ENCODE results near the gene DYNLRB2.

The DYNLRB2 gene

DNA sequence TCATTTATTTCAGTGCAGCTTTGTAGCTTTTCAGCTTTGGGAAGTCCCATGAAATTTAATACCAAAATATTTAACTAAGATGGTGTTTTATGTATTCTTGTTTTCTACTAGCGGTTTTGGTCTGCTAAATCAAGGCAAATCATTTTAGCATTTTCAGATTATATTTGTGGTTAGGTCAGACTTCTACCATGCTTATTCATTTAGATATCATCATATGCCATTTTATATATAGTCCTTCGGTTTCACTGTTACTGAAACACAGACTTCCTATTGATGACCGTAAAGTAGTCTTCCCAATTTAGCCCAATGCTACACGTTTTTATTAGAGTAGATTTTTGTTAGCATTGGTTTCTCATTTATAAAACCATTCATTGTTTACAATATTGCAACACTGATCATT lies 5.5 kb downstream of the DYNLRB2 start:
- no peaks in the 10 kb centered on the region for H3K27me3 ChIP-seq (replicated peaks in 2 of 5; ENCODE audit: control insufficient read depth in 4 of 5, insufficient read depth in 5 of 5, low read length in 4 of 5)
- no peak for DNase-seq
- H3K4me1 ChIP-seq (ENCODE audit: control extremely low read depth in 1 of 4, control insufficient read depth in 4 of 4, insufficient read depth in 4 of 4, low read length in 3 of 4) = peaks cover 0 to 2% (median 0%) of the 10 kb centered on the region in 4 experiments
- H3K9me3 ChIP-seq (ENCODE audit: control extremely low read depth in 1 of 5, control insufficient read depth in 4 of 5, insufficient read depth in 2 of 5, low read depth in 1 of 5, low read length in 4 of 5) = no peaks in the 10 kb centered on the region
- no peaks in the 10 kb centered on the region for H3K36me3 ChIP-seq (ENCODE audit: control insufficient read depth in 4 of 4, insufficient read depth in 4 of 4, low read length in 3 of 4)
- ChIA-PET CTCF (no interaction called here), POLR2A (no interaction called here)
- no peak overlapping the region for H3K27ac ChIP-seq (ENCODE audit: insufficient read depth in 1 of 2, low read depth in 1 of 2, low read length in 2 of 2, poor library complexity in 1 of 2, severe bottlenecking in 2 of 2)
- WGBS (ENCODE audit: insufficient coverage) = no CpG with 5 or more reads among the region's 4 CpGs
- H3K4me3 ChIP-seq (ENCODE audit: control insufficient read depth in 1 of 7, extremely low read depth in 1 of 7, insufficient read depth in 4 of 7, low read depth in 2 of 7, low read length in 6 of 7) = no peak overlapping the region

- Histone ChIP-seq H3K27me3 (replicated peaks in 2 of 5; ENCODE audit: control insufficient read depth in 4 of 5, insufficient read depth in 5 of 5, low read length in 4 of 5) (no peaks in the 10 kb centered on the region), H3K9me3 (ENCODE audit: control extremely low read depth in 1 of 5, control insufficient read depth in 4 of 5, insufficient read depth in 2 of 5, low read depth in 1 of 5, low read length in 4 of 5) (no peaks in the 10 kb centered on the region), H3K36me3 (ENCODE audit: control insufficient read depth in 4 of 4, insufficient read depth in 4 of 4, low read length in 3 of 4) (no peaks in the 10 kb centered on the region), H3K4me3 (ENCODE audit: control insufficient read depth in 1 of 7, extremely low read depth in 1 of 7, insufficient read depth in 4 of 7, low read depth in 2 of 7, low read length in 6 of 7) (no peak overlapping the region), H3K4me1 (ENCODE audit: control extremely low read depth in 1 of 4, control insufficient read depth in 4 of 4, insufficient read depth in 4 of 4, low read length in 3 of 4) (peaks cover 0 to 2% (median 0%) of the 10 kb centered on the region in 4 experiments), H3K27ac (ENCODE audit: insufficient read depth in 1 of 2, low read depth in 1 of 2, low read length in 2 of 2, poor library complexity in 1 of 2, severe bottlenecking in 2 of 2) (no peak overlapping the region)
- WGBS (ENCODE audit: insufficient coverage) = no CpG with 5 or more reads among the region's 2 CpGs
- DNase-seq = no peak
- CTCF ChIA-PET = interaction anchor here (1.2 kb wide), 1 partner anchor 20 kb away, joined by 3 read pairs; no protein-coding TSS in a partner anchor
- POLR2A ChIA-PET = no interaction called here
Measured at GRCh38 chr16:80547145-80547544, 6.4 kb downstream of the DYNLRB2 start.

- Histone ChIP-seq H3K27ac (ENCODE audit: insufficient read depth in 1 of 2, low read depth in 1 of 2, low read length in 2 of 2, poor library complexity in 1 of 2, severe bottlenecking in 2 of 2) (no peak overlapping the region), H3K9me3 (ENCODE audit: control extremely low read depth in 1 of 5, control insufficient read depth in 4 of 5, insufficient read depth in 2 of 5, low read depth in 1 of 5, low read length in 4 of 5) (no peaks in the 10 kb centered on the region), H3K27me3 (replicated peaks in 2 of 5; ENCODE audit: control insufficient read depth in 4 of 5, insufficient read depth in 5 of 5, low read length in 4 of 5) (no peaks in the 10 kb centered on the region), H3K36me3 (ENCODE audit: control insufficient read depth in 4 of 4, insufficient read depth in 4 of 4, low read length in 3 of 4) (no peaks in the 10 kb centered on the region), H3K4me1 (ENCODE audit: control extremely low read depth in 1 of 4, control insufficient read depth in 4 of 4, insufficient read depth in 4 of 4, low read length in 3 of 4) (peaks cover 8 to 16% (median 13%) of the 10 kb centered on the region in 4 experiments), H3K4me3 (ENCODE audit: control insufficient read depth in 1 of 7, extremely low read depth in 1 of 7, insufficient read depth in 4 of 7, low read depth in 2 of 7, low read length in 6 of 7) (no peak overlapping the region)
- POLR2A ChIA-PET = no interaction called here
- DNase-seq = no peak
- 98% methylated on average over 5 of the region's 5 CpGs for WGBS (ENCODE audit: insufficient coverage)
- CTCF ChIA-PET = interaction anchor here (0.6 kb wide), 1 partner anchor 545 kb away, joined by 3 read pairs; no protein-coding TSS in a partner anchor
Measured at GRCh38 chr16:80552277-80552676, 11.5 kb downstream of the DYNLRB2 start.

DNA sequence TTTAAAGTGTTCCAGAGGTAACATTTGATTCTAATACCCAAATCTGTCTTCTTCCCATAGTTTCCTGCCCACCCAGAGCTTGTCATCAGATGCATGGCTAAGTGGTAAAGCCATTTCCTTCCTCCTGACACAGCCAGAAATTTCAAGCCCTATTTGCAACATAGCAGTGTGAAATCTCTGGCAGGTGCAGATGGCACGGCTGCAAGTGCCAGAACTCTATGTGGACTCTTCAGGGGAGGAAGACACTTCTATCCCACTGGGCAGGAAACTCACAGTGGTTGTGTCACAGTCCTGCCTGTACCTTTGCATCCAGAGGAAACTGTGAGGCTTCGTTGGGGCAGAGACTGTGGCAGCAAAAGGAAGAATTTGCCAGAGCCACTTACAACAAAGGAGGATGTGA lies 13.2 kb downstream of the DYNLRB2 start:
- peak overlapping the region in 2 of 7 experiments; percentile 16 to 39 for H3K4me3 ChIP-seq (ENCODE audit: control insufficient read depth in 1 of 7, extremely low read depth in 1 of 7, insufficient read depth in 4 of 7, low read depth in 2 of 7, low read length in 6 of 7)
- ChIA-PET POLR2A (no interaction called here), CTCF (interaction anchor here (1.9 kb wide), 1 partner anchor 37 kb away, joined by 6 read pairs; no protein-coding TSS in a partner anchor)
- peaks cover 8 to 16% (median 13%) of the 10 kb centered on the region in 4 experiments for H3K4me1 ChIP-seq (ENCODE audit: control extremely low read depth in 1 of 4, control insufficient read depth in 4 of 4, insufficient read depth in 4 of 4, low read length in 3 of 4)
- DNase-seq = peak in 2 of 3 donors; percentile 56 to 66
- WGBS (ENCODE audit: insufficient coverage) = 0% methylated on average over 2 of the region's 2 CpGs
- H3K27me3 ChIP-seq (replicated peaks in 2 of 5; ENCODE audit: control insufficient read depth in 4 of 5, insufficient read depth in 5 of 5, low read length in 4 of 5) = no peaks in the 10 kb centered on the region
- peak overlapping the region in 1 of 2 experiments; percentile 26 for H3K27ac ChIP-seq (ENCODE audit: insufficient read depth in 1 of 2, low read depth in 1 of 2, low read length in 2 of 2, poor library complexity in 1 of 2, severe bottlenecking in 2 of 2)
- H3K9me3 ChIP-seq (ENCODE audit: control extremely low read depth in 1 of 5, control insufficient read depth in 4 of 5, insufficient read depth in 2 of 5, low read depth in 1 of 5, low read length in 4 of 5) = no peaks in the 10 kb centered on the region
- H3K36me3 ChIP-seq (ENCODE audit: control insufficient read depth in 4 of 4, insufficient read depth in 4 of 4, low read length in 3 of 4) = no peaks in the 10 kb centered on the region

DNA sequence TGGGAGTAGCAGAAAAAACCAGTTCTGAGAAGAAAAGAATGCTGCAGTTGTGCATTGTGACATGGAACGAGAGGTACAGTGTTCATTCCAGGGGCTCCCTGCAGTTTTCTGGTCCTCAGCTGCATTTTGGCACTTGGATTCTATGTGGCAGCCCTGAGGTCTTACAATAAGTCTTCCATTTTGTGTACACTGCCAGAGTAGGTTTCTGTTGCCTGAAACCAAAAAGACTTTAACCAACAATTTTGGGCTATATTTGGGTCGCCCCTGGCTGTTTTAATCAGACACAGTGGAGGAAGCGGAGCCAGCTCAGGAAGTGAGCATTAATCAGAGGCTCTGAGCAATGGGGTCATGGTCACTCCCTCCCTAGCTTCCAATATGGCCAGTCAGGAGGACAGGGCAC lies 15.7 kb downstream of the DYNLRB2 start:
- no peak overlapping the region for H3K4me3 ChIP-seq (ENCODE audit: control insufficient read depth in 1 of 7, extremely low read depth in 1 of 7, insufficient read depth in 4 of 7, low read depth in 2 of 7, low read length in 6 of 7)
- H3K9me3 ChIP-seq (ENCODE audit: control extremely low read depth in 1 of 5, control insufficient read depth in 4 of 5, insufficient read depth in 2 of 5, low read depth in 1 of 5, low read length in 4 of 5) = no peaks in the 10 kb centered on the region
- H3K4me1 ChIP-seq (ENCODE audit: control extremely low read depth in 1 of 4, control insufficient read depth in 4 of 4, insufficient read depth in 4 of 4, low read length in 3 of 4) = peaks cover 8 to 16% (median 13%) of the 10 kb centered on the region in 4 experiments
- 86% methylated on average over 3 of the region's 3 CpGs for WGBS (ENCODE audit: insufficient coverage)
- no peak for DNase-seq
- no peaks in the 10 kb centered on the region for H3K27me3 ChIP-seq (replicated peaks in 2 of 5; ENCODE audit: control insufficient read depth in 4 of 5, insufficient read depth in 5 of 5, low read length in 4 of 5)
- H3K27ac ChIP-seq (ENCODE audit: insufficient read depth in 1 of 2, low read depth in 1 of 2, low read length in 2 of 2, poor library complexity in 1 of 2, severe bottlenecking in 2 of 2) = no peak overlapping the region
- CTCF ChIA-PET = no interaction called here
- POLR2A ChIA-PET = no interaction called here
- H3K36me3 ChIP-seq (ENCODE audit: control insufficient read depth in 4 of 4, insufficient read depth in 4 of 4, low read length in 3 of 4) = no peaks in the 10 kb centered on the region

- ChIA-PET CTCF (no interaction called here), POLR2A (no interaction called here)
- H3K4me3 ChIP-seq (ENCODE audit: control insufficient read depth in 1 of 7, extremely low read depth in 1 of 7, insufficient read depth in 4 of 7, low read depth in 2 of 7, low read length in 6 of 7) = no peak overlapping the region
- no peak overlapping the region for H3K27ac ChIP-seq (ENCODE audit: insufficient read depth in 1 of 2, low read depth in 1 of 2, low read length in 2 of 2, poor library complexity in 1 of 2, severe bottlenecking in 2 of 2)
- H3K9me3 ChIP-seq (ENCODE audit: control extremely low read depth in 1 of 5, control insufficient read depth in 4 of 5, insufficient read depth in 2 of 5, low read depth in 1 of 5, low read length in 4 of 5) = no peaks in the 10 kb centered on the region
- no peaks in the 10 kb centered on the region for H3K27me3 ChIP-seq (replicated peaks in 2 of 5; ENCODE audit: control insufficient read depth in 4 of 5, insufficient read depth in 5 of 5, low read length in 4 of 5)
- DNase-seq = no peak
- 98% methylated on average over 5 of the region's 5 CpGs for WGBS (ENCODE audit: insufficient coverage)
- H3K4me1 ChIP-seq (ENCODE audit: control extremely low read depth in 1 of 4, control insufficient read depth in 4 of 4, insufficient read depth in 4 of 4, low read length in 3 of 4) = peaks cover 8 to 16% (median 13%) of the 10 kb centered on the region in 4 experiments
- no peaks in the 10 kb centered on the region for H3K36me3 ChIP-seq (ENCODE audit: control insufficient read depth in 4 of 4, insufficient read depth in 4 of 4, low read length in 3 of 4)
Measured at GRCh38 chr16:80557037-80557436, 16.2 kb downstream of the DYNLRB2 start.

DNA sequence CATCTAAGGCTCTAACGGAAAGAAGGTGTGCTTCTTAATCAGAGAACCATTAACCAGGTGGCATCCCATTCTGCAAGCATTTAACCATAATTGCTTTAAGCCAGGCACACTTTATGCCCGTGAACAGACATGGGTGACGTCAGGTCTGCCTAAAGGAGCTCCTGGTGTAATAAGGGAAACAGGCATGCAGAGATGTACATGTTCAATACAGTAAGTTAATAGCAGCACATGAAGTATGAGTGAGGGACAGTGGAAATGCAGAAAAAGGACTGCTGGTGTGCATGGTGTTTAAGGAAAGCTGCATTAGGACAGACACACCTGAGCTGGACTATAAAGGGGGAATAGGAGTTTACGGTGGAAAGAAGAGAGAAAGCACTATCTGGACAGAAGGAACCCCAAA lies 18.6 kb downstream of the DYNLRB2 start:
- CTCF ChIA-PET = no interaction called here
- WGBS (ENCODE audit: insufficient coverage) = 90% methylated on average over 3 of the region's 4 CpGs

More for the DNA sequence above, 18.6 kb downstream of the DYNLRB2 start:
- POLR2A ChIA-PET = no interaction called here
- H3K36me3 ChIP-seq (ENCODE audit: control insufficient read depth in 4 of 4, insufficient read depth in 4 of 4, low read length in 3 of 4) = no peaks in the 10 kb centered on the region
- no peak overlapping the region for H3K27ac ChIP-seq (ENCODE audit: insufficient read depth in 1 of 2, low read depth in 1 of 2, low read length in 2 of 2, poor library complexity in 1 of 2, severe bottlenecking in 2 of 2)
- no peaks in the 10 kb centered on the region for H3K27me3 ChIP-seq (replicated peaks in 2 of 5; ENCODE audit: control insufficient read depth in 4 of 5, insufficient read depth in 5 of 5, low read length in 4 of 5)
- no peak overlapping the region for H3K4me3 ChIP-seq (ENCODE audit: control insufficient read depth in 1 of 7, extremely low read depth in 1 of 7, insufficient read depth in 4 of 7, low read depth in 2 of 7, low read length in 6 of 7)
- no peak for DNase-seq
- H3K4me1 ChIP-seq (ENCODE audit: control extremely low read depth in 1 of 4, control insufficient read depth in 4 of 4, insufficient read depth in 4 of 4, low read length in 3 of 4) = peaks cover 2 to 12% (median 9%) of the 10 kb centered on the region in 4 experiments
- H3K9me3 ChIP-seq (ENCODE audit: control extremely low read depth in 1 of 5, control insufficient read depth in 4 of 5, insufficient read depth in 2 of 5, low read depth in 1 of 5, low read length in 4 of 5) = no peaks in the 10 kb centered on the region

Data from common myeloid progenitor, CD34-positive (primary cell).